ENCODE results near the gene CUX1.

CUX1 gene

GRCh38 chr7:101959829-101960228 is 142.4 kb downstream of the CUX1 start:
- ATAC-seq (replicated peaks) (no peak), DNase-seq (no peak)
- Mint-ChIP-seq H3K27me3 (no peaks in the 10 kb centered on the region), H3K27ac (no peak overlapping the region), H3K9me3 (no peaks in the 10 kb centered on the region), H3K4me3 (no peak overlapping the region), H3K36me3 (peaks cover 6 to 12% of the 10 kb centered on the region in 2 donors), H3K4me1 (peaks cover 17 to 23% of the 10 kb centered on the region in 2 donors)

- DNase-seq (no peak), ATAC-seq (replicated peaks) (no peak)
- H3K4me3 Mint-ChIP-seq, result no peak overlapping the region
- peaks cover 6 to 9% of the 10 kb centered on the region in 2 donors for H3K36me3 Mint-ChIP-seq
- H3K27ac Mint-ChIP-seq, result no peak overlapping the region
- peaks cover 13 to 18% of the 10 kb centered on the region in 2 donors for H3K4me1 Mint-ChIP-seq
- no peaks in the 10 kb centered on the region for H3K27me3 Mint-ChIP-seq
- H3K9me3 Mint-ChIP-seq, result no peaks in the 10 kb centered on the region
Observed at GRCh38 chr7:101960323-101960722, 142.9 kb downstream of the CUX1 start.

GRCh38 chr7:101960985-101961708 is 143.7 kb downstream of the CUX1 start:
- H3K4me1 Mint-ChIP-seq, result peaks cover 11 to 14% of the 10 kb centered on the region in 2 donors
- no peaks in the 10 kb centered on the region for H3K27me3 Mint-ChIP-seq
- H3K9me3 Mint-ChIP-seq, result no peaks in the 10 kb centered on the region
- no peak overlapping the region for H3K27ac Mint-ChIP-seq
- DNase-seq (no peak), ATAC-seq (replicated peaks) (no peak)
- peaks cover 6 to 9% of the 10 kb centered on the region in 2 donors for H3K36me3 Mint-ChIP-seq
- H3K4me3 Mint-ChIP-seq, result no peak overlapping the region

- H3K4me3 Mint-ChIP-seq, result no peak overlapping the region
- H3K9me3 Mint-ChIP-seq, result no peaks in the 10 kb centered on the region
Observed at GRCh38 chr7:101961811-101962210, 144.4 kb downstream of the CUX1 start.

GRCh38 chr7:101963693-101964092 is 146.3 kb downstream of the CUX1 start:
- peaks cover 10 to 11% of the 10 kb centered on the region in 2 donors for H3K4me1 Mint-ChIP-seq
- ATAC-seq (replicated peaks), result no peak
- H3K27me3 Mint-ChIP-seq, result no peaks in the 10 kb centered on the region
- no peak overlapping the region for H3K4me3 Mint-ChIP-seq
- no peaks in the 10 kb centered on the region for H3K9me3 Mint-ChIP-seq
- no peak overlapping the region for H3K27ac Mint-ChIP-seq
- no peak for DNase-seq
- peaks cover 5 to 12% of the 10 kb centered on the region in 2 donors for H3K36me3 Mint-ChIP-seq

More at GRCh38 chr7:101961811-101962210, 144.4 kb downstream of the CUX1 start:
- no peak for DNase-seq
- no peak overlapping the region for H3K27ac Mint-ChIP-seq
- H3K36me3 Mint-ChIP-seq, result peaks cover 6 to 12% of the 10 kb centered on the region in 2 donors
- no peaks in the 10 kb centered on the region for H3K27me3 Mint-ChIP-seq
- peaks cover 13 to 14% of the 10 kb centered on the region in 2 donors for H3K4me1 Mint-ChIP-seq
- no peak for ATAC-seq (replicated peaks)

GRCh38 chr7:101964680-101965452 is 147.4 kb downstream of the CUX1 start:
- Mint-ChIP-seq H3K9me3 (no peaks in the 10 kb centered on the region), H3K27me3 (no peaks in the 10 kb centered on the region), H3K36me3 (peaks cover 5 to 9% of the 10 kb centered on the region in 2 donors), H3K4me1 (peaks cover 12 to 14% of the 10 kb centered on the region in 2 donors), H3K4me3 (no peak overlapping the region), H3K27ac (no peak overlapping the region)
- ATAC-seq (replicated peaks) (no peak), DNase-seq (no peak)

- H3K27me3 Mint-ChIP-seq, result no peaks in the 10 kb centered on the region
- H3K9me3 Mint-ChIP-seq, result peaks cover 2 to 7% of the 10 kb centered on the region in 2 donors
- no peak for ATAC-seq (replicated peaks)
- H3K4me3 Mint-ChIP-seq, result no peak overlapping the region
- H3K4me1 Mint-ChIP-seq, result peaks cover 10 to 17% of the 10 kb centered on the region in 2 donors
- H3K27ac Mint-ChIP-seq, result no peak overlapping the region
- peaks cover 8 to 18% of the 10 kb centered on the region in 2 donors for H3K36me3 Mint-ChIP-seq
- DNase-seq, result no peak
Observed at GRCh38 chr7:101968720-101969466, 151.5 kb downstream of the CUX1 start.

- H3K27ac Mint-ChIP-seq, result peak overlapping the region; percentile 16
- ATAC-seq (replicated peaks), result no peak
Observed at GRCh38 chr7:101969997-101970585, 152.7 kb downstream of the CUX1 start.

GRCh38 chr7:101970801-101971200 is 153.4 kb downstream of the CUX1 start:
- Mint-ChIP-seq H3K4me3 (no peak overlapping the region), H3K27ac (no peak overlapping the region), H3K4me1 (peaks cover 24 to 30% of the 10 kb centered on the region in 2 donors), H3K27me3 (no peaks in the 10 kb centered on the region), H3K36me3 (peaks cover 8 to 18% of the 10 kb centered on the region in 2 donors), H3K9me3 (peaks cover 2 to 7% of the 10 kb centered on the region in 2 donors)
- no peak for DNase-seq
- no peak for ATAC-seq (replicated peaks)

More at GRCh38 chr7:101969997-101970585, 152.7 kb downstream of the CUX1 start:
- Mint-ChIP-seq H3K4me3 (no peak overlapping the region), H3K36me3 (peaks cover 8 to 18% of the 10 kb centered on the region in 2 donors), H3K9me3 (peaks cover 2 to 7% of the 10 kb centered on the region in 2 donors), H3K4me1 (peaks cover 20 to 27% of the 10 kb centered on the region in 2 donors), H3K27me3 (no peaks in the 10 kb centered on the region)
- no peak for DNase-seq

- Mint-ChIP-seq H3K4me3 (no peak overlapping the region), H3K36me3 (peaks cover 8 to 16% of the 10 kb centered on the region in 2 donors), H3K27ac (no peak overlapping the region), H3K4me1 (peaks cover 22 to 32% of the 10 kb centered on the region in 2 donors), H3K9me3 (peaks cover 2 to 7% of the 10 kb centered on the region in 2 donors), H3K27me3 (no peaks in the 10 kb centered on the region)
- ATAC-seq (replicated peaks) (no peak), DNase-seq (no peak)
Observed at GRCh38 chr7:101971457-101971856, 154.0 kb downstream of the CUX1 start.

- no peak for ATAC-seq (replicated peaks)
- Mint-ChIP-seq H3K36me3 (peaks cover 9 to 15% of the 10 kb centered on the region in 2 donors), H3K27me3 (no peaks in the 10 kb centered on the region), H3K27ac (peak overlapping the region; percentile 28), H3K4me1 (peaks cover 23 to 32% of the 10 kb centered on the region in 2 donors), H3K9me3 (peaks cover 4 to 7% of the 10 kb centered on the region in 2 donors), H3K4me3 (no peak overlapping the region)
- no peak for DNase-seq
Observed at GRCh38 chr7:101972627-101973026, 155.2 kb downstream of the CUX1 start.

GRCh38 chr7:101973130-101973529 is 155.7 kb downstream of the CUX1 start:
- H3K36me3 Mint-ChIP-seq, result peaks cover 11 to 19% of the 10 kb centered on the region in 2 donors
- peaks cover 4 to 7% of the 10 kb centered on the region in 2 donors for H3K9me3 Mint-ChIP-seq
- DNase-seq (no peak), ATAC-seq (replicated peaks) (no peak)
- H3K27ac Mint-ChIP-seq, result peak overlapping the region; percentile 75
- H3K4me3 Mint-ChIP-seq, result no peak overlapping the region
- peaks cover 21 to 32% of the 10 kb centered on the region in 2 donors for H3K4me1 Mint-ChIP-seq
- H3K27me3 Mint-ChIP-seq, result no peaks in the 10 kb centered on the region

GRCh38 chr7:101974393-101974792 is 157.0 kb downstream of the CUX1 start:
- peaks cover 17 to 27% of the 10 kb centered on the region in 2 donors for H3K36me3 Mint-ChIP-seq
- peaks cover 21 to 33% of the 10 kb centered on the region in 2 donors for H3K4me1 Mint-ChIP-seq
- H3K4me3 Mint-ChIP-seq, result peak overlapping the region in 1 of 2 donors; percentile 29
- peak in 1 of 2 donors; percentile 38 for ATAC-seq (replicated peaks)
- DNase-seq, result no peak
- H3K27me3 Mint-ChIP-seq, result no peaks in the 10 kb centered on the region
- peak overlapping the region; percentile 67 for H3K27ac Mint-ChIP-seq
- peaks cover 4 to 7% of the 10 kb centered on the region in 2 donors for H3K9me3 Mint-ChIP-seq

Measured in stimulated activated naive B cell treated with anti-CD40 and anti-IgM and Interleukin-4, amounts not matched to agents 10 μg/mL and 1 μg/mL and 100 μg/mL, for 72 hours (primary cell).